HCT116 (cell line): ENCODE data around the gene AADACL4. TPM values are rescaled to one million over a fixed set of nuclear protein-coding genes. Genes with fewer than 3 reads are reported as not detected.

Experiments used
- ATAC-seq: fragments of 200-7000 bp; cut with Tn5 transposase; 2 replicates; pipeline ENCODE4 v1.9.1; 2020; ENCODE audit warnings: mild to moderate bottlenecking, moderate library complexity
- BruUV-seq: library from RNA; stranded (reverse); fragments of 400-500 nt; replicated peaks from 2 replicates; lab custom pipeline; 2021; lab: Mats Ljungman, UMichigan
- CTCF ChIA-PET: fragments of 300-600 bp; sonication (Branson Sonifier 250); formaldehyde crosslinking; loops from one replicate; lab custom pipeline; 2021; ENCODE audit warnings: antibody characterized with exemption; lab: Charles Lee
- POLR2A ChIA-PET: fragments of 300-600, 350-600 bp; sonication (Branson Sonifier 250); formaldehyde crosslinking; loops from one replicate; lab custom pipeline; 2021; ENCODE audit warnings: antibody characterized with exemption; lab: Charles Lee
- RAD21 ChIA-PET, 2 experiments: fragments of 300-600 bp; sonication (Branson Sonifier 250); formaldehyde crosslinking; loops; one replicate each; lab custom pipeline; 2023; ENCODE audit warnings: low total read pairs in 2 of 2; ENCODE audit not compliant: uncharacterized antibody in 2 of 2, unreplicated experiment in 2 of 2, low non-redundant PET in 1 of 2; lab: Charles Lee
- DNase-seq: peaks from one replicate; pipeline ENCODE4 v3.0.0-alpha.2; 2010; ENCODE audit warnings: low read depth, low spot score
- H2AFZ ChIP-seq: fragments of 200-600 bp; shearing (Covaris generic), sonication (generic); 2 replicates; pipeline ENCODE4 v1.6.1; 2017; ENCODE audit warnings: low read depth, mixed run types, mixed read lengths, antibody characterized with exemption, low read length; ENCODE audit not compliant: poor library complexity, severe bottlenecking
- H3K27ac ChIP-seq: 2 replicates; pipeline ENCODE4 v1.5.1; 2012; ENCODE audit warnings: low read depth, low read length
- H3K27me3 ChIP-seq: fragments of 200-600 bp; sonication (generic); 2 replicates; pipeline ENCODE4 v1.6.1; 2016; ENCODE audit warnings: mixed run types, low read length, mixed read lengths; ENCODE audit not compliant: insufficient read depth
- H3K36me3 ChIP-seq, 2 experiments: fragments of 200-500 bp in 1 of 2; fragments of 200-600 bp in 1 of 2; sonication (Bioruptor generic) in 1 of 2; sonication (generic) in 1 of 2; 2 replicates each; pipeline versions ENCODE4 v1.5.1 to v1.6.1; 2014 to 2016; ENCODE audit warnings: low read length in 2 of 2, inconsistent platforms in 1 of 2, mixed read lengths in 1 of 2, mixed run types in 1 of 2; ENCODE audit not compliant: insufficient read depth in 2 of 2, control insufficient read depth in 1 of 2
- H3K4me1 ChIP-seq, 2 experiments: fragments of 200-600 bp in 1 of 2; sonication (generic) in 1 of 2; 2 replicates each; pipeline versions ENCODE4 v1.5.1 to v1.6.1; 2012 to 2017; ENCODE audit warnings: low read length in 2 of 2, inconsistent platforms in 1 of 2, mild to moderate bottlenecking in 1 of 2, mixed read lengths in 1 of 2, mixed run types in 1 of 2, moderate library complexity in 1 of 2; ENCODE audit not compliant: insufficient read depth in 2 of 2, control insufficient read depth in 1 of 2
- H3K4me2 ChIP-seq: fragments of 200-600 bp; sonication (generic); 2 replicates; pipeline ENCODE4 v1.6.1; 2017; ENCODE audit warnings: mixed run types, low read length, mixed read lengths
- H3K4me3 ChIP-seq, 2 experiments: fragments of 200-600 bp in 1 of 2; sonication (generic) in 1 of 2; replicated peaks in 1 of 2; 2 replicates each; pipeline ENCODE4 v1.5.1; 2011 to 2016; ENCODE audit warnings: low read length in 2 of 2, control low read depth in 1 of 2, low read depth in 1 of 2, mild to moderate bottlenecking in 1 of 2, mixed read lengths in 1 of 2, mixed run types in 1 of 2
- H3K79me2 ChIP-seq: fragments of 200-600 bp; sonication (generic); 2 replicates; pipeline ENCODE4 v1.6.1; 2017; ENCODE audit warnings: mild to moderate bottlenecking, mixed run types, low read length, moderate library complexity, mixed read lengths; ENCODE audit not compliant: insufficient read depth
- H3K9ac ChIP-seq: fragments of 200-600 bp; sonication (generic); 2 replicates; pipeline ENCODE4 v1.6.1; 2016; ENCODE audit warnings: low read length, mixed read lengths
- H3K9me2 ChIP-seq: fragments of 200-600 bp; sonication (generic), shearing (Covaris generic); 2 replicates; pipeline ENCODE4 v1.6.1; 2017; ENCODE audit warnings: mixed run types, mild to moderate bottlenecking, moderate library complexity; ENCODE audit not compliant: insufficient read depth
- H3K9me3 ChIP-seq, 2 experiments: fragments of 200-500 bp in 1 of 2; fragments of 200-600 bp in 1 of 2; sonication (Bioruptor generic) in 1 of 2; sonication (generic) in 1 of 2; 2 replicates each; pipeline ENCODE4 v1.6.1; 2014 to 2017; ENCODE audit warnings: low read length in 2 of 2, mixed read lengths in 2 of 2, inconsistent platforms in 1 of 2, low read depth in 1 of 2, mild to moderate bottlenecking in 1 of 2, mixed run types in 1 of 2, moderate library complexity in 1 of 2; ENCODE audit not compliant: control insufficient read depth in 1 of 2, insufficient read depth in 1 of 2
- H4K20me1 ChIP-seq: fragments of 200-600 bp; sonication (generic), shearing (Covaris generic); 2 replicates; pipeline ENCODE4 v1.6.1; 2017; ENCODE audit warnings: mixed run types, mild to moderate bottlenecking, moderate library complexity; ENCODE audit not compliant: insufficient read depth
- CBX3 ChIP-seq: IDR thresholded peaks from 2 replicates; pipeline ENCODE4 v1.6.1; 2012; ENCODE audit warnings: low read depth
- CEBPB ChIP-seq: IDR thresholded peaks from 2 replicates; pipeline ENCODE4 v1.6.1; 2012; ENCODE audit warnings: low read depth
- EGR1 ChIP-seq: IDR thresholded peaks from 2 replicates; pipeline ENCODE4 v1.6.1; 2012; ENCODE audit warnings: low read depth
- ELF1 ChIP-seq: IDR thresholded peaks from 2 replicates; pipeline ENCODE4 v1.6.1; 2012; ENCODE audit warnings: low read depth, borderline replicate concordance
- FOSL1 ChIP-seq: IDR thresholded peaks from 2 replicates; pipeline ENCODE4 v1.6.1; 2012; ENCODE audit warnings: low read depth
- SIN3A ChIP-seq: IDR thresholded peaks from 2 replicates; pipeline ENCODE4 v1.6.1; 2012; ENCODE audit warnings: low read depth
- SRF ChIP-seq: IDR thresholded peaks from 2 replicates; pipeline ENCODE4 v1.6.1; 2012; ENCODE audit warnings: low read depth
- TCF7L2 ChIP-seq: IDR thresholded peaks from 2 replicates; pipeline ENCODE4 v1.7.0; 2011; ENCODE audit warnings: borderline replicate concordance, inconsistent platforms; ENCODE audit not compliant: insufficient read depth, insufficient read length; ENCODE audit errors: extremely low read depth
- ZNF274 ChIP-seq: fragments of 200-500 bp; sonication (Bioruptor generic); IDR thresholded peaks from 2 replicates; pipeline ENCODE4 v1.6.1; 2014; ENCODE audit warnings: mild to moderate bottlenecking, low read depth, low read length, inconsistent platforms
- intact Hi-C: fragments of 100-400 bp; cut with micrococcal nuclease; formaldehyde crosslinking; loops from 2 replicates; pipeline ENCODE4 v1.10.0; 2022
- total RNA-seq: library from RNA; stranded (reverse); gene quantifications from one replicate; pipeline ENCODE4 v1.2.1, GENCODE V29; 2021; ENCODE audit not compliant: unreplicated experiment
- TF ChIP-seq, protein P1 (sequence below): IDR thresholded peaks from 2 replicates; pipeline ENCODE4 v1.6.1; 2012
- TF ChIP-seq, protein P2 (sequence below): IDR thresholded peaks from 2 replicates; pipeline ENCODE4 v1.6.1; 2012
- TF ChIP-seq, protein P3 (sequence below), 3 experiments: fragments of 200-600 bp in 1 of 3; sonication (generic) in 1 of 3; IDR thresholded peaks in 2 of 3; conservative IDR thresholded peaks in 1 of 3; 2 replicates each; pipeline ENCODE4 v1.5.1; 2012 to 2017; ENCODE audit warnings: low read depth in 2 of 3, low read length in 2 of 3, antibody characterized with exemption in 1 of 3, borderline replicate concordance in 1 of 3, control low read depth in 1 of 3, mild to moderate bottlenecking in 1 of 3, mixed read lengths in 1 of 3, mixed run types in 1 of 3, moderate library complexity in 1 of 3; ENCODE audit not compliant: insufficient read depth in 1 of 3

Gene AADACL4
- total RNA-seq, 1 experiment from 2014 or later: not detected

DNA sequence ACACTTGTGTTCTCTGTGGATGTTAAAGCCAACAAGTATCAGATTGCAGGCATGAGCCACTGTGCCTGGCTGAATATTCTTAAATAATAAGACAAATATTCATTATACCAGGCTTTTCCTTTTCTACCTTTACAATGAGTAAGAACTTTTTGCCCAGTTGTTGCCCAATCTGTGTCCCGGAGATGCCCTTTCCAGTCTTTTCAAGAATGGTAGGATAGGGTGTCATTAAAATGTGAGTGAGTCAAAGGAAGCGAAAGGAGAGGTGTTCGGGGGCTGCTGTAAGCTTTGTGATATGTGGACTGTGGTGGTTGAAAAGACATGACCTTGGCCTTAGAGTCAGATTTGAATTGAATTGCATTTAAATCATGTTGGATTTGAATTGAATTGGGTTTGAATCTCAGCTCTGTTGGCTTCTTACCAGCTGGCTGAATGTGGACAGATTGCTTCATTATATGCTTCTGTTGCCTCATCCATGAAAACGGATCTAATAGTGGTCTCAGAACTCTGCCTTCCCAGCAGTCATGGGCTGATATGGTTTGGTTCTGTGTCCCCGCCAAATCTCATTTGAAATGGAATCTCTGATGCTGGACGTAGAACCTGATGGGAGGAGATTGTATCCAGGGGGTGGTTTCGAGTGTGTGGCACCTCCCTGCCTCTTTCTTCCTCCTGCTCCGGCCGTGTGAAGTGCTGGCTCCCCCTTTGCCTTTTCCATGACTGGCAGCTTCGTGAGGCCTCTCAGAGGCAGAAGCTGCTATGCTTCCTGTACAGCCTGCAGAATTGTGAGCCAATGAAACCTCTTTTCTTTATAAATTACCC is 49.3 kb downstream of the AADACL4 start:
- no peaks in the 10 kb centered on the region for H4K20me1 ChIP-seq
- DNase-seq (no peak), ATAC-seq (no peak)
- intact Hi-C loops: no loop called here
- no peak overlapping the region for H2AFZ ChIP-seq
- H3K9ac ChIP-seq: no peak overlapping the region
- TF ChIP-seq SRF: no peak
- TF ChIP-seq FOSL1: no peak
- TF ChIP-seq ELF1: no peak
- TF ChIP-seq, protein P1, sequence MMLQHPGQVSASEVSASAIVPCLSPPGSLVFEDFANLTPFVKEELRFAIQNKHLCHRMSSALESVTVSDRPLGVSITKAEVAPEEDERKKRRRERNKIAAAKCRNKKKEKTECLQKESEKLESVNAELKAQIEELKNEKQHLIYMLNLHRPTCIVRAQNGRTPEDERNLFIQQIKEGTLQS: no peak
- no peak for TF ChIP-seq CEBPB
- no peak for TF ChIP-seq TCF7L2
- no peak for TF ChIP-seq SIN3A
- no peak for TF ChIP-seq ZNF274
- no peak for TF ChIP-seq EGR1
- TF ChIP-seq, protein P2, sequence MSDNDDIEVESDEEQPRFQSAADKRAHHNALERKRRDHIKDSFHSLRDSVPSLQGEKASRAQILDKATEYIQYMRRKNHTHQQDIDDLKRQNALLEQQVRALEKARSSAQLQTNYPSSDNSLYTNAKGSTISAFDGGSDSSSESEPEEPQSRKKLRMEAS: no peak
- TF ChIP-seq CBX3: no peak
- TF ChIP-seq, protein P3, sequence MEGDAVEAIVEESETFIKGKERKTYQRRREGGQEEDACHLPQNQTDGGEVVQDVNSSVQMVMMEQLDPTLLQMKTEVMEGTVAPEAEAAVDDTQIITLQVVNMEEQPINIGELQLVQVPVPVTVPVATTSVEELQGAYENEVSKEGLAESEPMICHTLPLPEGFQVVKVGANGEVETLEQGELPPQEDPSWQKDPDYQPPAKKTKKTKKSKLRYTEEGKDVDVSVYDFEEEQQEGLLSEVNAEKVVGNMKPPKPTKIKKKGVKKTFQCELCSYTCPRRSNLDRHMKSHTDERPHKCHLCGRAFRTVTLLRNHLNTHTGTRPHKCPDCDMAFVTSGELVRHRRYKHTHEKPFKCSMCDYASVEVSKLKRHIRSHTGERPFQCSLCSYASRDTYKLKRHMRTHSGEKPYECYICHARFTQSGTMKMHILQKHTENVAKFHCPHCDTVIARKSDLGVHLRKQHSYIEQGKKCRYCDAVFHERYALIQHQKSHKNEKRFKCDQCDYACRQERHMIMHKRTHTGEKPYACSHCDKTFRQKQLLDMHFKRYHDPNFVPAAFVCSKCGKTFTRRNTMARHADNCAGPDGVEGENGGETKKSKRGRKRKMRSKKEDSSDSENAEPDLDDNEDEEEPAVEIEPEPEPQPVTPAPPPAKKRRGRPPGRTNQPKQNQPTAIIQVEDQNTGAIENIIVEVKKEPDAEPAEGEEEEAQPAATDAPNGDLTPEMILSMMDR (IDR thresholded peaks at IDR 0.05 in 2 of 3, conservative IDR thresholded peaks at IDR 0.05 in 1 of 3; ENCODE audit: borderline replicate concordance in 1 of 3, insufficient read depth in 1 of 3, low read depth in 2 of 3, low read length in 2 of 3): no peak
- ChIA-PET RAD21 (no interaction called here), CTCF (no interaction called here), POLR2A (no interaction called here)
- no peaks in the 10 kb centered on the region for H3K36me3 ChIP-seq
- H3K9me3 ChIP-seq: no peaks in the 10 kb centered on the region
- H3K4me1 ChIP-seq: no peaks in the 10 kb centered on the region
- H3K27me3 ChIP-seq: no peaks in the 10 kb centered on the region
- no peak overlapping the region for H3K4me3 ChIP-seq
- H3K27ac ChIP-seq: no peak overlapping the region
- H3K4me2 ChIP-seq: no peak overlapping the region
- BruUV-seq: no TSS peak
- no peaks in the 10 kb centered on the region for H3K79me2 ChIP-seq
- H3K9me2 ChIP-seq: no peaks in the 10 kb centered on the region
